GM12878 (cell line): Measurements from ENCODE around the gene LBH. TPM values are rescaled to one million over a fixed set of nuclear protein-coding genes. Genes with fewer than 3 reads are reported as not detected.

Source experiments
- BHLHE40 ChIP-seq, 2 experiments: fragments of 450-650 bp in 1 of 2; IDR thresholded peaks; 2 replicates each; pipeline ENCODE4 v1.6.1; 2011 to 2017; ENCODE audit warnings: low read depth in 2 of 2, borderline replicate concordance in 1 of 2, improper control_type of control experiment in 1 of 2, low read length in 1 of 2, mild to moderate bottlenecking in 1 of 2
- CHD4 ChIP-seq: fragments of 200-600 bp; sonication (generic); IDR thresholded peaks from 2 replicates; pipeline ENCODE4 v1.6.1; 2016; ENCODE audit warnings: mild to moderate bottlenecking
- LARP7 ChIP-seq: fragments of 450-650 bp; IDR thresholded peaks from 2 replicates; pipeline ENCODE4 v1.6.1; 2017; ENCODE audit warnings: mild to moderate bottlenecking
- NR2C2 ChIP-seq: IDR thresholded peaks from 2 replicates; pipeline ENCODE4 v1.6.1; 2011; ENCODE audit warnings: borderline replicate concordance, low read depth; ENCODE audit not compliant: control insufficient read depth, insufficient read length
- PML ChIP-seq: IDR thresholded peaks from 2 replicates; pipeline ENCODE4 v1.6.1; 2012; ENCODE audit warnings: low read length, inconsistent platforms
- POLR2AphosphoS5 ChIP-seq: IDR thresholded peaks from 2 replicates; pipeline ENCODE4 v1.6.1; 2011; ENCODE audit warnings: mild to moderate bottlenecking, low read length, inconsistent platforms
- RELA ChIP-seq: fragments of 450-650 bp; IDR thresholded peaks from 2 replicates; pipeline ENCODE4 v1.8.0; 2014; ENCODE audit warnings: borderline replicate concordance; ENCODE audit not compliant: partially characterized antibody
- RUNX3 ChIP-seq: IDR thresholded peaks from 2 replicates; pipeline ENCODE4 v1.6.1; 2012; ENCODE audit warnings: low read length, inconsistent platforms
- SMARCA5 ChIP-seq: fragments of 450-650 bp; IDR thresholded peaks from 2 replicates; pipeline ENCODE4 v1.6.1; 2017; ENCODE audit warnings: mild to moderate bottlenecking
- TCF7 ChIP-seq: IDR thresholded peaks from 2 replicates; pipeline ENCODE4 v1.6.1; 2014; ENCODE audit warnings: antibody characterized with exemption, borderline replicate concordance
- YY1 ChIP-seq: IDR thresholded peaks from 2 replicates; pipeline ENCODE4 v1.6.1; 2011; ENCODE audit warnings: low read depth, mild to moderate bottlenecking, low read length
- polyA plus RNA-seq, 11 experiments: library from polyadenylated mRNA; depleted of rRNA in 4 of 11; unstranded in 6 of 11; stranded (reverse) in 5 of 11; fragments of >200 nt; fragmentation: Nextera tagmentation in 4 of 11; fragmentation: Illumina TruSeq in 1 of 11; extraction: Ambion mirVana in 4 of 11; extraction: Trizol in 1 of 11; gene quantifications; 1 replicate in 1 of 11; 2 replicates in 10 of 11; pipeline versions ENCODE4 v1.2.1 to v1.2.3, GENCODE V29; 2011 to 2016; ENCODE audit warnings: inconsistent platforms in 2 of 11, missing spikeins in 2 of 11, low read depth in 1 of 11
- total RNA-seq, 4 experiments: library from RNA; depleted of rRNA in 3 of 4; stranded (reverse); fragments of >200 nt in 3 of 4; fragmentation: Illumina TruSeq in 1 of 4; extraction: Trizol in 1 of 4; gene quantifications; 2 replicates each; pipeline versions ENCODE4 v1.2.1 to v1.2.3, GENCODE V29; 2013 to 2021
- TF ChIP-seq, protein P1 (sequence below), 3 experiments: IDR thresholded peaks in 2 of 3; conservative IDR thresholded peaks in 1 of 3; 2 replicates each; pipeline ENCODE4 v1.5.1; 2011; ENCODE audit warnings: low read depth in 3 of 3, low read length in 3 of 3, mild to moderate bottlenecking in 3 of 3, control low read depth in 2 of 3, moderate library complexity in 2 of 3, inconsistent platforms in 1 of 3, mixed read lengths in 1 of 3; ENCODE audit not compliant: control insufficient read depth in 2 of 3, insufficient read depth in 1 of 3; ENCODE audit errors: extremely low read depth in 1 of 3
- TF ChIP-seq, protein P2 (sequence below): fragments of 450-650 bp; IDR thresholded peaks from 2 replicates; pipeline ENCODE4 v1.6.1; 2017; ENCODE audit warnings: mild to moderate bottlenecking, low read depth, inconsistent platforms; ENCODE audit not compliant: poor library complexity, severe bottlenecking
- TF ChIP-seq, protein P3 (sequence below): fragments of 450-650 bp; IDR thresholded peaks from 2 replicates; pipeline ENCODE4 v1.6.1; 2017; ENCODE audit warnings: low read depth, mild to moderate bottlenecking, moderate library complexity
- TF ChIP-seq, protein P4 (sequence below): fragments of 450-650 bp; formaldehyde crosslinking; IDR thresholded peaks from 2 replicates; pipeline ENCODE4 v1.5.0; 2022; ENCODE audit warnings: mild to moderate bottlenecking, missing genetic modification characterization
- TF ChIP-seq, protein P5 (sequence below): IDR thresholded peaks from 2 replicates; pipeline ENCODE4 v1.6.1; 2012; ENCODE audit warnings: mild to moderate bottlenecking, low read depth, low read length

The LBH gene
- total and polyA plus RNA-seq, 10 of the 15 experiments (the other 5 are each of a cell fraction or from before 2014, with no cell fraction given): 9.3 to 133 (median 34.1) TPM

DNA sequence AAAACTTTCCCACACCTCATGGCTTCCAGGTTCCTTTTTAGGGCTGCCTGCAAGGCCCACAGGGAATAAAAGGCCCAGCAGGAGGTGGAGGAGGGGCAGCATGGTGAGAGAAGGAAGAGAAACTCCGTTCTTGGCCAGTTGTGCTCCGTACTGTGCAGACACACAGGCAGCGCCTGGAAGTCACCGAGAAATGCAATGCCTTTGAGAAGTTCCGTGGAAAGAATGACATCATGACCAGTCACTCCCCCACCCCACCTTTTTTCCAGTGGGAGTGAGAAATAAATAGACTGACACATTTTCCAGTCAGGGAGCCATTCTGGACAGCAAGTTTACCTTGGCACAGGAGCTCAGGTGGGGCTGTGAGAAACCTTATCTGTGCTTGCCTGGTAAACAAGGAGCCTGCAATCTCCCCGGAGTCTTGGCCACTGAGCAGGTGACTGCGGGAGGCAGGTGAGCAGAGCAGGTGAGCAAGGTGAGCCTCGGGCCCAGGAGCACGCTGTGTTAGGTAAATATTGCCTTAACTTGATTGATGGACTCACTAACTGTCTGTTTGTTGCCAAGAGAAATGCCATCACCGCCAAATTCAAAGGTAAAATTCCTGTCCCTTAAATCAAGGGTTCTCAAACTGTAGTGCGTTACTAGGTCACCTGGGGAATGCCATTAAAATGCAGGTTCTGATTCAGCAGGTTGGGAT lies 13.5 kb upstream of the LBH start (continued):
- TF ChIP-seq, protein P1, sequence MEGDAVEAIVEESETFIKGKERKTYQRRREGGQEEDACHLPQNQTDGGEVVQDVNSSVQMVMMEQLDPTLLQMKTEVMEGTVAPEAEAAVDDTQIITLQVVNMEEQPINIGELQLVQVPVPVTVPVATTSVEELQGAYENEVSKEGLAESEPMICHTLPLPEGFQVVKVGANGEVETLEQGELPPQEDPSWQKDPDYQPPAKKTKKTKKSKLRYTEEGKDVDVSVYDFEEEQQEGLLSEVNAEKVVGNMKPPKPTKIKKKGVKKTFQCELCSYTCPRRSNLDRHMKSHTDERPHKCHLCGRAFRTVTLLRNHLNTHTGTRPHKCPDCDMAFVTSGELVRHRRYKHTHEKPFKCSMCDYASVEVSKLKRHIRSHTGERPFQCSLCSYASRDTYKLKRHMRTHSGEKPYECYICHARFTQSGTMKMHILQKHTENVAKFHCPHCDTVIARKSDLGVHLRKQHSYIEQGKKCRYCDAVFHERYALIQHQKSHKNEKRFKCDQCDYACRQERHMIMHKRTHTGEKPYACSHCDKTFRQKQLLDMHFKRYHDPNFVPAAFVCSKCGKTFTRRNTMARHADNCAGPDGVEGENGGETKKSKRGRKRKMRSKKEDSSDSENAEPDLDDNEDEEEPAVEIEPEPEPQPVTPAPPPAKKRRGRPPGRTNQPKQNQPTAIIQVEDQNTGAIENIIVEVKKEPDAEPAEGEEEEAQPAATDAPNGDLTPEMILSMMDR (IDR thresholded peaks at IDR 0.05 in 2 of 3, conservative IDR thresholded peaks at IDR 0.05 in 1 of 3; ENCODE audit: control insufficient read depth in 2 of 3, extremely low read depth in 1 of 3, insufficient read depth in 1 of 3, low read depth in 3 of 3, low read length in 3 of 3): no peak
- TF ChIP-seq, protein P2, sequence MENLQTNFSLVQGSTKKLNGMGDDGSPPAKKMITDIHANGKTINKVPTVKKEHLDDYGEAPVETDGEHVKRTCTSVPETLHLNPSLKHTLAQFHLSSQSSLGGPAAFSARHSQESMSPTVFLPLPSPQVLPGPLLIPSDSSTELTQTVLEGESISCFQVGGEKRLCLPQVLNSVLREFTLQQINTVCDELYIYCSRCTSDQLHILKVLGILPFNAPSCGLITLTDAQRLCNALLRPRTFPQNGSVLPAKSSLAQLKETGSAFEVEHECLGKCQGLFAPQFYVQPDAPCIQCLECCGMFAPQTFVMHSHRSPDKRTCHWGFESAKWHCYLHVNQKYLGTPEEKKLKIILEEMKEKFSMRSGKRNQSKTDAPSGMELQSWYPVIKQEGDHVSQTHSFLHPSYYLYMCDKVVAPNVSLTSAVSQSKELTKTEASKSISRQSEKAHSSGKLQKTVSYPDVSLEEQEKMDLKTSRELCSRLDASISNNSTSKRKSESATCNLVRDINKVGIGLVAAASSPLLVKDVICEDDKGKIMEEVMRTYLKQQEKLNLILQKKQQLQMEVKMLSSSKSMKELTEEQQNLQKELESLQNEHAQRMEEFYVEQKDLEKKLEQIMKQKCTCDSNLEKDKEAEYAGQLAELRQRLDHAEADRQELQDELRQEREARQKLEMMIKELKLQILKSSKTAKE: no peak
- TF ChIP-seq, protein P3, sequence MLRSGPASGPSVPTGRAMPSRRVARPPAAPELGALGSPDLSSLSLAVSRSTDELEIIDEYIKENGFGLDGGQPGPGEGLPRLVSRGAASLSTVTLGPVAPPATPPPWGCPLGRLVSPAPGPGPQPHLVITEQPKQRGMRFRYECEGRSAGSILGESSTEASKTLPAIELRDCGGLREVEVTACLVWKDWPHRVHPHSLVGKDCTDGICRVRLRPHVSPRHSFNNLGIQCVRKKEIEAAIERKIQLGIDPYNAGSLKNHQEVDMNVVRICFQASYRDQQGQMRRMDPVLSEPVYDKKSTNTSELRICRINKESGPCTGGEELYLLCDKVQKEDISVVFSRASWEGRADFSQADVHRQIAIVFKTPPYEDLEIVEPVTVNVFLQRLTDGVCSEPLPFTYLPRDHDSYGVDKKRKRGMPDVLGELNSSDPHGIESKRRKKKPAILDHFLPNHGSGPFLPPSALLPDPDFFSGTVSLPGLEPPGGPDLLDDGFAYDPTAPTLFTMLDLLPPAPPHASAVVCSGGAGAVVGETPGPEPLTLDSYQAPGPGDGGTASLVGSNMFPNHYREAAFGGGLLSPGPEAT: peak; percentile 64; the same call in 1 of the 2 replicates
- TF ChIP-seq POLR2AphosphoS5 (no peak), LARP7 (no peak), BHLHE40 (IDR thresholded peaks at IDR 0.05; ENCODE audit: borderline replicate concordance in 1 of 2, low read depth in 2 of 2, low read length in 1 of 2) (peak in 1 of 2 experiments; percentile 15; a peak in 1 of 4 replicates), YY1 (no peak), CHD4 (no peak), PML (no peak), SMARCA5 (no peak), TCF7 (no peak), RUNX3 (no peak), RELA (no peak), NR2C2 (no peak)
- TF ChIP-seq, protein P4, sequence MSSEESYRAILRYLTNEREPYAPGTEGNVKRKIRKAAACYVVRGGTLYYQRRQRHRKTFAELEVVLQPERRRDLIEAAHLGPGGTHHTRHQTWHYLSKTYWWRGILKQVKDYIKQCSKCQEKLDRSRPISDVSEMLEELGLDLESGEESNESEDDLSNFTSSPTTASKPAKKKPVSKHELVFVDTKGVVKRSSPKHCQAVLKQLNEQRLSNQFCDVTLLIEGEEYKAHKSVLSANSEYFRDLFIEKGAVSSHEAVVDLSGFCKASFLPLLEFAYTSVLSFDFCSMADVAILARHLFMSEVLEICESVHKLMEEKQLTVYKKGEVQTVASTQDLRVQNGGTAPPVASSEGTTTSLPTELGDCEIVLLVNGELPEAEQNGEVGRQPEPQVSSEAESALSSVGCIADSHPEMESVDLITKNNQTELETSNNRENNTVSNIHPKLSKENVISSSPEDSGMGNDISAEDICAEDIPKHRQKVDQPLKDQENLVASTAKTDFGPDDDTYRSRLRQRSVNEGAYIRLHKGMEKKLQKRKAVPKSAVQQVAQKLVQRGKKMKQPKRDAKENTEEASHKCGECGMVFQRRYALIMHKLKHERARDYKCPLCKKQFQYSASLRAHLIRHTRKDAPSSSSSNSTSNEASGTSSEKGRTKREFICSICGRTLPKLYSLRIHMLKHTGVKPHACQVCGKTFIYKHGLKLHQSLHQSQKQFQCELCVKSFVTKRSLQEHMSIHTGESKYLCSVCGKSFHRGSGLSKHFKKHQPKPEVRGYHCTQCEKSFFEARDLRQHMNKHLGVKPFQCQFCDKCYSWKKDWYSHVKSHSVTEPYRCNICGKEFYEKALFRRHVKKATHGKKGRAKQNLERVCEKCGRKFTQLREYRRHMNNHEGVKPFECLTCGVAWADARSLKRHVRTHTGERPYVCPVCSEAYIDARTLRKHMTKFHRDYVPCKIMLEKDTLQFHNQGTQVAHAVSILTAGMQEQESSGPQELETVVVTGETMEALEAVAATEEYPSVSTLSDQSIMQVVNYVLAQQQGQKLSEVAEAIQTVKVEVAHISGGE (CRISPR knock-in tag): no peak
- TF ChIP-seq, protein P5, sequence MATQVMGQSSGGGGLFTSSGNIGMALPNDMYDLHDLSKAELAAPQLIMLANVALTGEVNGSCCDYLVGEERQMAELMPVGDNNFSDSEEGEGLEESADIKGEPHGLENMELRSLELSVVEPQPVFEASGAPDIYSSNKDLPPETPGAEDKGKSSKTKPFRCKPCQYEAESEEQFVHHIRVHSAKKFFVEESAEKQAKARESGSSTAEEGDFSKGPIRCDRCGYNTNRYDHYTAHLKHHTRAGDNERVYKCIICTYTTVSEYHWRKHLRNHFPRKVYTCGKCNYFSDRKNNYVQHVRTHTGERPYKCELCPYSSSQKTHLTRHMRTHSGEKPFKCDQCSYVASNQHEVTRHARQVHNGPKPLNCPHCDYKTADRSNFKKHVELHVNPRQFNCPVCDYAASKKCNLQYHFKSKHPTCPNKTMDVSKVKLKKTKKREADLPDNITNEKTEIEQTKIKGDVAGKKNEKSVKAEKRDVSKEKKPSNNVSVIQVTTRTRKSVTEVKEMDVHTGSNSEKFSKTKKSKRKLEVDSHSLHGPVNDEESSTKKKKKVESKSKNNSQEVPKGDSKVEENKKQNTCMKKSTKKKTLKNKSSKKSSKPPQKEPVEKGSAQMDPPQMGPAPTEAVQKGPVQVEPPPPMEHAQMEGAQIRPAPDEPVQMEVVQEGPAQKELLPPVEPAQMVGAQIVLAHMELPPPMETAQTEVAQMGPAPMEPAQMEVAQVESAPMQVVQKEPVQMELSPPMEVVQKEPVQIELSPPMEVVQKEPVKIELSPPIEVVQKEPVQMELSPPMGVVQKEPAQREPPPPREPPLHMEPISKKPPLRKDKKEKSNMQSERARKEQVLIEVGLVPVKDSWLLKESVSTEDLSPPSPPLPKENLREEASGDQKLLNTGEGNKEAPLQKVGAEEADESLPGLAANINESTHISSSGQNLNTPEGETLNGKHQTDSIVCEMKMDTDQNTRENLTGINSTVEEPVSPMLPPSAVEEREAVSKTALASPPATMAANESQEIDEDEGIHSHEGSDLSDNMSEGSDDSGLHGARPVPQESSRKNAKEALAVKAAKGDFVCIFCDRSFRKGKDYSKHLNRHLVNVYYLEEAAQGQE: no peak
